ENCODE results near the gene GMCL1. TPM values are rescaled to one million over a fixed set of nuclear protein-coding genes. Genes with fewer than 3 reads are reported as not detected.
A peak's percentile ranks its signal among the peaks of the same experiment; 100 is the strongest.

Gene GMCL1
- polyA plus RNA-seq, 4 donors: 13.6 to 34.0 (median 17.7) TPM

GRCh38 chr2:69811591-69811990, 17.9 kb upstream of the GMCL1 start:
- Histone ChIP-seq H3K27me3 (ENCODE audit: control insufficient read depth in 3 of 3, insufficient read depth in 3 of 3, low read length in 3 of 3) (no peaks in the 10 kb centered on the region), H3K27ac (ENCODE audit: low read depth in 1 of 3, low read length in 2 of 3) (no peak overlapping the region)
- FAIRE-seq: no peak

GRCh38 chr2:69815717-69816116, 13.7 kb upstream of the GMCL1 start:
- peaks cover 0 to 10% (median 0%) of the 10 kb centered on the region in 3 donors for H3K4me1 ChIP-seq (ENCODE audit: control insufficient read depth in 3 of 3, insufficient read depth in 2 of 3, low read depth in 1 of 3, low read length in 2 of 3)
- peak overlapping the region in 2 of 3 donors; percentile 2 to 18 for H3K27ac ChIP-seq (ENCODE audit: low read depth in 1 of 3, low read length in 2 of 3)
- no peaks in the 10 kb centered on the region for H3K27me3 ChIP-seq (ENCODE audit: control insufficient read depth in 3 of 3, insufficient read depth in 3 of 3, low read length in 3 of 3)
- FAIRE-seq (no peak), DNase-seq (no peak)
- WGBS, 3 donors: 33 to 68% (median 38%) methylated on average over 1 of the region's 1 CpG
- no peaks in the 10 kb centered on the region for H3K9me3 ChIP-seq (ENCODE audit: control insufficient read depth in 2 of 2, insufficient read depth in 1 of 2, low read depth in 1 of 2, low read length in 1 of 2)
- no peak overlapping the region for H3K4me3 ChIP-seq (ENCODE audit: low read depth in 1 of 3, low read length in 3 of 3)
- H3K36me3 ChIP-seq (ENCODE audit: control insufficient read depth in 3 of 3, insufficient read depth in 2 of 3, low read depth in 1 of 3, low read length in 3 of 3): peaks cover 5 to 48% (median 31%) of the 10 kb centered on the region in 3 donors

More at GRCh38 chr2:69811591-69811990, 17.9 kb upstream of the GMCL1 start:
- Histone ChIP-seq H3K4me1 (ENCODE audit: control insufficient read depth in 3 of 3, insufficient read depth in 2 of 3, low read depth in 1 of 3, low read length in 2 of 3) (peaks cover 0 to 6% (median 0%) of the 10 kb centered on the region in 3 donors), H3K9me3 (ENCODE audit: control insufficient read depth in 2 of 2, insufficient read depth in 1 of 2, low read depth in 1 of 2, low read length in 1 of 2) (no peaks in the 10 kb centered on the region), H3K4me3 (ENCODE audit: low read depth in 1 of 3, low read length in 3 of 3) (no peak overlapping the region), H3K36me3 (ENCODE audit: control insufficient read depth in 3 of 3, insufficient read depth in 2 of 3, low read depth in 1 of 3, low read length in 3 of 3) (peaks cover 13 to 70% (median 32%) of the 10 kb centered on the region in 3 donors)
- no peak for DNase-seq
- WGBS, 3 donors: 89 to 96% (median 90%) methylated on average over 3 of the region's 3 CpGs

- FAIRE-seq: no peak
- H3K36me3 ChIP-seq (ENCODE audit: control insufficient read depth in 3 of 3, insufficient read depth in 2 of 3, low read depth in 1 of 3, low read length in 3 of 3): peaks cover 3 to 50% (median 28%) of the 10 kb centered on the region in 3 donors
- DNase-seq: peak; percentile 89 to 91
Measured at GRCh38 chr2:69816923-69817542, 12.4 kb upstream of the GMCL1 start.

GRCh38 chr2:69817729-69818501, 11.5 kb upstream of the GMCL1 start:
- WGBS, 3 donors: 78 to 92% (median 87%) methylated on average over 4 of the region's 4 CpGs
- Histone ChIP-seq H3K27ac (ENCODE audit: low read depth in 1 of 3, low read length in 2 of 3) (peak overlapping the region in 2 of 3 donors; percentile 14 to 20), H3K4me1 (ENCODE audit: control insufficient read depth in 3 of 3, insufficient read depth in 2 of 3, low read depth in 1 of 3, low read length in 2 of 3) (peaks cover 0 to 10% (median 0%) of the 10 kb centered on the region in 3 donors), H3K9me3 (ENCODE audit: control insufficient read depth in 2 of 2, insufficient read depth in 1 of 2, low read depth in 1 of 2, low read length in 1 of 2) (no peaks in the 10 kb centered on the region), H3K27me3 (ENCODE audit: control insufficient read depth in 3 of 3, insufficient read depth in 3 of 3, low read length in 3 of 3) (no peaks in the 10 kb centered on the region), H3K4me3 (ENCODE audit: low read depth in 1 of 3, low read length in 3 of 3) (no peak overlapping the region), H3K36me3 (ENCODE audit: control insufficient read depth in 3 of 3, insufficient read depth in 2 of 3, low read depth in 1 of 3, low read length in 3 of 3) (peaks cover 0 to 44% (median 21%) of the 10 kb centered on the region in 3 donors)
- no peak for FAIRE-seq
- DNase-seq: no peak

More at GRCh38 chr2:69816923-69817542, 12.4 kb upstream of the GMCL1 start:
- Histone ChIP-seq H3K9me3 (ENCODE audit: control insufficient read depth in 2 of 2, insufficient read depth in 1 of 2, low read depth in 1 of 2, low read length in 1 of 2) (no peaks in the 10 kb centered on the region), H3K27ac (ENCODE audit: low read depth in 1 of 3, low read length in 2 of 3) (peak overlapping the region in 1 of 3 donors; percentile 18), H3K27me3 (ENCODE audit: control insufficient read depth in 3 of 3, insufficient read depth in 3 of 3, low read length in 3 of 3) (no peaks in the 10 kb centered on the region), H3K4me3 (ENCODE audit: low read depth in 1 of 3, low read length in 3 of 3) (no peak overlapping the region), H3K4me1 (ENCODE audit: control insufficient read depth in 3 of 3, insufficient read depth in 2 of 3, low read depth in 1 of 3, low read length in 2 of 3) (peaks cover 0 to 10% (median 0%) of the 10 kb centered on the region in 3 donors)
- WGBS, 3 donors: 20 to 24% (median 23%) methylated on average over 3 of the region's 3 CpGs

GRCh38 chr2:69827796-69828540, 1.5 kb upstream of the GMCL1 start:
- H3K9me3 ChIP-seq (ENCODE audit: control insufficient read depth in 2 of 2, insufficient read depth in 1 of 2, low read depth in 1 of 2, low read length in 1 of 2): no peaks in the 10 kb centered on the region
- H3K4me3 ChIP-seq (ENCODE audit: low read depth in 1 of 3, low read length in 3 of 3): no peak overlapping the region
- H3K36me3 ChIP-seq (ENCODE audit: control insufficient read depth in 3 of 3, insufficient read depth in 2 of 3, low read depth in 1 of 3, low read length in 3 of 3): peaks cover 0 to 20% (median 0%) of the 10 kb centered on the region in 3 donors
- DNase-seq (no peak), FAIRE-seq (no peak)
- peaks cover 3 to 9% (median 5%) of the 10 kb centered on the region in 3 donors for H3K4me1 ChIP-seq (ENCODE audit: control insufficient read depth in 3 of 3, insufficient read depth in 2 of 3, low read depth in 1 of 3, low read length in 2 of 3)
- WGBS, 3 donors: 85 to 89% (median 88%) methylated on average over 9 of the region's 9 CpGs
- H3K27me3 ChIP-seq (ENCODE audit: control insufficient read depth in 3 of 3, insufficient read depth in 3 of 3, low read length in 3 of 3): no peaks in the 10 kb centered on the region
- peak overlapping the region in 1 of 3 donors; percentile 7 for H3K27ac ChIP-seq (ENCODE audit: low read depth in 1 of 3, low read length in 2 of 3)

GRCh38 chr2:69828938-69829255, 563 bp upstream of the GMCL1 start:
- H3K9me3 ChIP-seq (ENCODE audit: control insufficient read depth in 2 of 2, insufficient read depth in 1 of 2, low read depth in 1 of 2, low read length in 1 of 2): no peaks in the 10 kb centered on the region
- WGBS, 3 donors: 4 to 8% (median 4%) methylated on average over 7 of the region's 7 CpGs
- H3K36me3 ChIP-seq (ENCODE audit: control insufficient read depth in 3 of 3, insufficient read depth in 2 of 3, low read depth in 1 of 3, low read length in 3 of 3): peaks cover 0 to 20% (median 0%) of the 10 kb centered on the region in 3 donors
- no peaks in the 10 kb centered on the region for H3K27me3 ChIP-seq (ENCODE audit: control insufficient read depth in 3 of 3, insufficient read depth in 3 of 3, low read length in 3 of 3)
- DNase-seq (no peak), FAIRE-seq (no peak)
- peaks cover 3 to 9% (median 5%) of the 10 kb centered on the region in 3 donors for H3K4me1 ChIP-seq (ENCODE audit: control insufficient read depth in 3 of 3, insufficient read depth in 2 of 3, low read depth in 1 of 3, low read length in 2 of 3)
- H3K4me3 ChIP-seq (ENCODE audit: low read depth in 1 of 3, low read length in 3 of 3): peak overlapping the region in 2 of 3 donors; percentile 71 to 93
- H3K27ac ChIP-seq (ENCODE audit: low read depth in 1 of 3, low read length in 2 of 3): peak overlapping the region; percentile 90 to 98 (median 92)

GRCh38 chr2:69830045-69830905, 815 bp downstream of the GMCL1 start:
- H3K36me3 ChIP-seq (ENCODE audit: control insufficient read depth in 3 of 3, insufficient read depth in 2 of 3, low read depth in 1 of 3, low read length in 3 of 3): peaks cover 0 to 13% (median 0%) of the 10 kb centered on the region in 3 donors
- FAIRE-seq (no peak), DNase-seq (peak; percentile 78 to 81)
- 0 to 1% (median 1%) methylated on average over 38 to 45 of the region's 45 CpGs for WGBS, 3 donors
- H3K4me3 ChIP-seq (ENCODE audit: low read depth in 1 of 3, low read length in 3 of 3): peak overlapping the region; percentile 71 to 93 (median 93)
- H3K9me3 ChIP-seq (ENCODE audit: control insufficient read depth in 2 of 2, insufficient read depth in 1 of 2, low read depth in 1 of 2, low read length in 1 of 2): no peaks in the 10 kb centered on the region
- no peaks in the 10 kb centered on the region for H3K27me3 ChIP-seq (ENCODE audit: control insufficient read depth in 3 of 3, insufficient read depth in 3 of 3, low read length in 3 of 3)
- peaks cover 3 to 9% (median 5%) of the 10 kb centered on the region in 3 donors for H3K4me1 ChIP-seq (ENCODE audit: control insufficient read depth in 3 of 3, insufficient read depth in 2 of 3, low read depth in 1 of 3, low read length in 2 of 3)
- peak overlapping the region; percentile 45 to 85 (median 70) for H3K27ac ChIP-seq (ENCODE audit: low read depth in 1 of 3, low read length in 2 of 3)
